A549 treated with GW870086 at 1 μM for 4 hours (cell line): Measurements from ENCODE around the gene SEH1L. TPM values are rescaled to one million over a fixed set of nuclear protein-coding genes. Genes with fewer than 3 reads are reported as not detected.

Experiments
- total RNA-seq: library from RNA; stranded (reverse); fragments of 200-300 nt; extraction: Qiagen RNA extraction; gene quantifications from 5 replicates; pipeline ENCODE4 v1.2.3, GENCODE V29; 2022; ENCODE audit warnings: low read depth

SEH1L gene, protein sequence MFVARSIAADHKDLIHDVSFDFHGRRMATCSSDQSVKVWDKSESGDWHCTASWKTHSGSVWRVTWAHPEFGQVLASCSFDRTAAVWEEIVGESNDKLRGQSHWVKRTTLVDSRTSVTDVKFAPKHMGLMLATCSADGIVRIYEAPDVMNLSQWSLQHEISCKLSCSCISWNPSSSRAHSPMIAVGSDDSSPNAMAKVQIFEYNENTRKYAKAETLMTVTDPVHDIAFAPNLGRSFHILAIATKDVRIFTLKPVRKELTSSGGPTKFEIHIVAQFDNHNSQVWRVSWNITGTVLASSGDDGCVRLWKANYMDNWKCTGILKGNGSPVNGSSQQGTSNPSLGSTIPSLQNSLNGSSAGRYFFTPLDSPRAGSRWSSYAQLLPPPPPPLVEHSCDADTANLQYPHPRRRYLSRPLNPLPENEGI
- total RNA-seq: 25.0 to 28.0 TPM (median 27.4 TPM) in 5 replicates

DNA sequence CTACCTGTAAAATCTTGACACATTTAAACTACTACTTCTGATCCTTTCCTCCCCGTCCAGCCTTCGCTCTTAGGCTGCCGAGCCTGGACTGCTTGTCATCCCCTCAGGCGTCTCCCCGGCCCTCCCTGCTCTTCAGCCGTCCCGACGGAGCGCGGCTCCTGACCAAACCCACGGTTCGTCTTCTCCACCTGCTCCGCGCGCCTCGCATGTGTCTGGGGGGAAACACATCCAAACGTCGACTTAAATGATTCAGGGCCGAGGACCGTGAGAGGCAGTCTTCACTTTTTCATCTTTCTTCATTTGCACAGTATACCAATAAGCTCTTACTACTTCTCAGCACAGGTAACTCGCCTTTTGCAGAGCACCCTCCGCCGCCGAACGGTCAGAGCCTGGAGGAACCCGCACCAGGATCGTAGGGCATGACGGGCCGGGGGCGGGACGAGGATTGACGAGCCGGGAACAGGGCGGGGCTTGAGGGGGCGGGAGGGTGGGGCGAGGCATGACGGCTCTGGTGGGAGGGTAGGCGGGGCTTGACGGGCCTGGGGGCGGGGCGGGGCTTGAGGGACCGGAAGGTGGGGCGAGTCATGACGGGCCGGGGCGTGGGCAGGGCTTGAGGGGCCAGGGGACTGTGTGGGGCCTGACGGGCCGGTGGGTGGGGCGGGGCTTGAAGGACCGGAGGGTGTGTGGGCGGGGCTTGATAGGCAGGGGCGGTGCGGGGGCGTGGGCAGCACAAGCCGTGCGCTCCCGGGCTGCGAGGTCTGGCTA lies at the start of gene SEH1L:
SEH1L (plus strand) TSS at position 727 of the 765 bp plus-strand sequence. CDS start 111 bp downstream, outside the sequence.

DNA sequence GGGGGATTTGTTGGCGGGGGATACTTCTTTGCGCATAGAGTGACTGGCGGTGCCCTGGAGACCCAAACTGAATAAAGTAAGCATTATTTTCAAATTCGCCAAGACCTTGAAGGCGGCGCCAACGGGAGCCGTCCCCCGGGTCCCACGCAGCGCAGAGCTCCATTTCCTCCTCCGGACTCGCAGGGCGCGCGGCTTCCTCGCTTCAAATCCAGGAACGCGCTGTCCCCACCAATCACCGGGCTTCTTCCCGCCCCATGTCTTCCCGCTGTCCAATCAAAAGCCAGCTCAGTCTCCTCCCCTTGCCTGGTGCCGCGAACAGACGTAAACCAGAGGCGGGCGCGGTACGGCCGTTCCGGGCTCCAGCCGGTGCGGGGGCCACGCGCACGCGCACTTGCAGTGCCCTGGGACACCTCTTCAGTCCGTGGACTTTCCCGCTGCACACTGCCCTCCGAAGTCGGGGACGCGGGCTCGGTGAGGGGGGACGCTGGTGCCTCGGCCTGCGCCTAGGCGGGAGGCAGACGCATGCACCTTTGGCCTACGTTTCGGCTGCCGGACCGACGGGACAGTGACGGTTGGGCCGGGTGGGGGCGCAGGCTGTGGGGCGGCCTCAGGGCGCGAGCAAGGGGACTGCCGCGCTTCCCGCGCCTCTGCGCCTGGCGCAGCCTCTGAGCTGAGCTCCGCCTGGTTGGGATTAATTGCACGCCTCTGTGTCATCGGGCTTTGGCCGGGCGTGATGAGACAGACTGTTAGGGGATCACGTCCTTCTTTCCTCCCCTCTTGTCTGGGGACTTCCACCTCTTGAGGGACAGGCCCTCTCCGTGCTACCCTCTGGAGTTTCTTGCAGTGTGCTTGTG lies 43.4 kb downstream of the SEH1L start, which contains the start of gene CEP192:
CEP192 (plus strand) TSS at position 396 of the 854 bp plus-strand sequence. CDS start 8,063 bp downstream, outside the sequence.

Other genes with a start within 250 kb of the SEH1L start
- 5.6 to 7.0 TPM (median 6.3 TPM) in 5 replicates for gene CEP76, start 245.3 kb upstream of the SEH1L start, total RNA-seq
- gene PSMG2, start 245.0 kb upstream of the SEH1L start, total RNA-seq: 63.1 to 73.3 TPM (median 69.8 TPM) in 5 replicates
- gene PTPN2, start 63.8 kb upstream of the SEH1L start, total RNA-seq: 18.2 to 22.2 TPM (median 20.5 TPM) in 5 replicates
- 5.9 to 9.5 TPM (median 8.1 TPM) in 5 replicates for gene CEP192, start 43.4 kb downstream of the SEH1L start, total RNA-seq